ENCODE data around the gene EFNA1.

Gene EFNA1

GRCh38 chr1:155104605-155105534 lies 22.8 kb upstream of the EFNA1 start:
- TF ChIP-seq, protein P1, sequence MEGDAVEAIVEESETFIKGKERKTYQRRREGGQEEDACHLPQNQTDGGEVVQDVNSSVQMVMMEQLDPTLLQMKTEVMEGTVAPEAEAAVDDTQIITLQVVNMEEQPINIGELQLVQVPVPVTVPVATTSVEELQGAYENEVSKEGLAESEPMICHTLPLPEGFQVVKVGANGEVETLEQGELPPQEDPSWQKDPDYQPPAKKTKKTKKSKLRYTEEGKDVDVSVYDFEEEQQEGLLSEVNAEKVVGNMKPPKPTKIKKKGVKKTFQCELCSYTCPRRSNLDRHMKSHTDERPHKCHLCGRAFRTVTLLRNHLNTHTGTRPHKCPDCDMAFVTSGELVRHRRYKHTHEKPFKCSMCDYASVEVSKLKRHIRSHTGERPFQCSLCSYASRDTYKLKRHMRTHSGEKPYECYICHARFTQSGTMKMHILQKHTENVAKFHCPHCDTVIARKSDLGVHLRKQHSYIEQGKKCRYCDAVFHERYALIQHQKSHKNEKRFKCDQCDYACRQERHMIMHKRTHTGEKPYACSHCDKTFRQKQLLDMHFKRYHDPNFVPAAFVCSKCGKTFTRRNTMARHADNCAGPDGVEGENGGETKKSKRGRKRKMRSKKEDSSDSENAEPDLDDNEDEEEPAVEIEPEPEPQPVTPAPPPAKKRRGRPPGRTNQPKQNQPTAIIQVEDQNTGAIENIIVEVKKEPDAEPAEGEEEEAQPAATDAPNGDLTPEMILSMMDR (IDR thresholded peaks at IDR 0.05; ENCODE audit: low read depth, low read length, missing control alignments): no peak
- in situ Hi-C loops (cut with HindIII; ENCODE audit: low pct_ligation_motif_present, low sequenced_read_pairs): no loop called here
- Histone ChIP-seq H3K4me3 (ENCODE audit: low read depth, low read length) (no peak overlapping the region), H3K27me3 (replicated peaks) (peaks cover 3% of the 10 kb centered on the region), H3K36me3 (replicated peaks) (no peaks in the 10 kb centered on the region), H3K27ac (no peak overlapping the region)
- DNase-seq: no peak

- Histone ChIP-seq H3K4me3 (ENCODE audit: low read depth, low read length) (no peak overlapping the region), H3K27ac (no peak overlapping the region), H3K27me3 (replicated peaks) (peaks cover 3% of the 10 kb centered on the region), H3K36me3 (replicated peaks) (no peaks in the 10 kb centered on the region)
- TF ChIP-seq, protein P1 (IDR thresholded peaks at IDR 0.05; ENCODE audit: low read depth, low read length, missing control alignments): no peak
- in situ Hi-C loops (cut with HindIII; ENCODE audit: low pct_ligation_motif_present, low sequenced_read_pairs): no loop called here
- DNase-seq: no peak
These were observed 22.1 kb upstream of the EFNA1 start for GRCh38 chr1:155105604-155106011.

DNA sequence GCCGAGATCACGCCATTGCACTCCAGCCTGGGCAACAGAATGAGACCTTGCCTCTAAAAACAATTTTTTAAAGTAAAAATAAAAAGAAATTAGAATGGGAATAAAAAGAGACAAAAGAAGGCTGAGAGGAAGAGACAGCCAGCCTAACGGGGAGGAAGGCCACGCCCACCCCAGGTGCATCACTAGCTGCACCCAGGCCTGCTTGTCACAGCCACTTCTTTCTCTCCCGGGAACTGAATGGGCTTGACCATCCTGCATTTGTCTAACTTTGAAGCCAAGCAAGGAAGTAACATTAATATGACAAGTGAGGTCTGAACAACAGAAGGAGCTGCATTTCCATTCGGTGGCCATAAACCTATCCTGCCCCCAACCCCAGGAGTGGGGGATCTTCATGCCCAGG lies 20.8 kb upstream of the EFNA1 start:
- H3K27ac ChIP-seq: no peak overlapping the region
- no peak overlapping the region for H3K4me3 ChIP-seq (ENCODE audit: low read depth, low read length)
- H3K36me3 ChIP-seq (replicated peaks): no peaks in the 10 kb centered on the region
- in situ Hi-C loops (cut with HindIII; ENCODE audit: low pct_ligation_motif_present, low sequenced_read_pairs): no loop called here
- TF ChIP-seq, protein P1 (IDR thresholded peaks at IDR 0.05; ENCODE audit: low read depth, low read length, missing control alignments): no peak
- H3K27me3 ChIP-seq (replicated peaks): peaks cover 3% of the 10 kb centered on the region
- no peak for DNase-seq

DNA sequence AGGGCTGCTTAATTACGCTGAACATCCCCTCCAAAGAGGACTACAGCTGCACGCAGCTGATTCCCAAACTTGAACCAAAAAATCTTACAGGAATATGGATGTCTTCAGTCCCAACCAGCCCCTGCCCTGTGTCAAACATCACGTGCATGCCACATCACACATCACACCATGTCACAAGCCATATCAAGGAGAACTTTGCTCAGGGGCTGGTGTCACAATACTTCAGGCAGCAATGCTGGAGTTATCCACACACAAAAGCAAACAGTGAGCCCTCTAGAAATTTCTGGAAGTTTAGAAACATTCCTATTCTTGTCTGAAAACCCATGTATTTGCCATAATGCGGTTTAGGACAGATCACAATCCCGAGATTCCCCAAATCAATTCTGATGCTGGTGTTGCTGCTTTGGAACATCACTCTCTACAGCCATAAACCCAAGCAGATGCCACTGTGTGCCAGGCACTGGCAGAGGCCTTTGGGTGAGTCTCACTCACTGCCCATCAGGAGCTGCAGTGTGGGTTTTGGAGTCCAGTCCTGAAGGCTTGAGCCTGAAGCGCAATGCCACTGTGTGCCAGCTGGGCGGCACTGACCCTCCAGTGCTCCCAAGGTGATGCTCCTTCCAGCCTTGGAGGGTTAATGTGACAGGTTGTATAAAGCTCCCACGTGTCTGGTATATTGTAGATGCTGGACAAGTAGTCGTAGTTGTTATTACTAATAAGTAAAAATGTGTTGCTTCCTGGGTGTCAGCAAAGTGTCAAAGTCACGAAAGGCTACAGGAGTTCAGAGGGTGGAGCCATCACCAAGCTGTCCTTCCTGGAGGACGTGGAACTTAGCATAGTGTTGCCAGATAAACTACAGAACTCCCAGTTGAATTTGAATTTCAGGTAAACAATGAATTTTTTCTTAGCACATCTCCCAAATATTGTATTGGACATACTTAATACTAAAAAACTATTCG lies 20.1 kb upstream of the EFNA1 start:
- peaks cover 3% of the 10 kb centered on the region for H3K27me3 ChIP-seq (replicated peaks)
- TF ChIP-seq, protein P1 (IDR thresholded peaks at IDR 0.05; ENCODE audit: low read depth, low read length, missing control alignments): no peak
- H3K36me3 ChIP-seq (replicated peaks): no peaks in the 10 kb centered on the region
- no peak for DNase-seq
- no peak overlapping the region for H3K27ac ChIP-seq
- in situ Hi-C loops (cut with HindIII; ENCODE audit: low pct_ligation_motif_present, low sequenced_read_pairs): no loop called here
- no peak overlapping the region for H3K4me3 ChIP-seq (ENCODE audit: low read depth, low read length)

GRCh38 chr1:155108296-155108695 lies 19.4 kb upstream of the EFNA1 start:
- TF ChIP-seq, protein P1 (IDR thresholded peaks at IDR 0.05; ENCODE audit: low read depth, low read length, missing control alignments): no peak
- Histone ChIP-seq H3K36me3 (replicated peaks) (no peaks in the 10 kb centered on the region), H3K27ac (no peak overlapping the region), H3K4me3 (ENCODE audit: low read depth, low read length) (no peak overlapping the region), H3K27me3 (replicated peaks) (peaks cover 3% of the 10 kb centered on the region)
- in situ Hi-C loops (cut with HindIII; ENCODE audit: low pct_ligation_motif_present, low sequenced_read_pairs): no loop called here
- DNase-seq: no peak
